NCI-H748 (cell line): Measurements from ENCODE around the gene ZNF362.

ENCODE experiments used
- DNase-seq: peaks from one replicate; lab custom pipeline; 2025; ENCODE audit not compliant: unreplicated experiment; lab: John Stamatoyannopoulos, UW

ZNF362 gene

DNA sequence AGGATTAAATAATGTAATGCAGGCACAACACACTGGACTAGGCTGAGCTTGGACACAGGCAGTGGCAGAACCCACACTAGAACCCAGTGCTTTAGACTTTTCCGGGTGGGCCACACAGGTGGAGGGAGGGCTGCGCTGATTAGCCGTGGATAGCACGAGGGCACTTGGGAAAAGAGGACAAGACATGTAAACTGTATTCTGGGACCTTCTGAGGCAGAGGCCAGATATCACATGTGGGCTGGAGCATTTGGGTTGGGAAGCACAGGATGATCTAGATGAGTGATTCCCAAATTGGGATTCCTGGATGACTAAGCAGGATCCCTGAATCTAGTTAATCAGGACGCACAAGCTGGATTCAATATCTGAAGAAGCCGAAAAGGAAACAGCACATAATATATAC, 84.9 kb downstream of the ZNF362 start:
- no peak for DNase-seq

DNA sequence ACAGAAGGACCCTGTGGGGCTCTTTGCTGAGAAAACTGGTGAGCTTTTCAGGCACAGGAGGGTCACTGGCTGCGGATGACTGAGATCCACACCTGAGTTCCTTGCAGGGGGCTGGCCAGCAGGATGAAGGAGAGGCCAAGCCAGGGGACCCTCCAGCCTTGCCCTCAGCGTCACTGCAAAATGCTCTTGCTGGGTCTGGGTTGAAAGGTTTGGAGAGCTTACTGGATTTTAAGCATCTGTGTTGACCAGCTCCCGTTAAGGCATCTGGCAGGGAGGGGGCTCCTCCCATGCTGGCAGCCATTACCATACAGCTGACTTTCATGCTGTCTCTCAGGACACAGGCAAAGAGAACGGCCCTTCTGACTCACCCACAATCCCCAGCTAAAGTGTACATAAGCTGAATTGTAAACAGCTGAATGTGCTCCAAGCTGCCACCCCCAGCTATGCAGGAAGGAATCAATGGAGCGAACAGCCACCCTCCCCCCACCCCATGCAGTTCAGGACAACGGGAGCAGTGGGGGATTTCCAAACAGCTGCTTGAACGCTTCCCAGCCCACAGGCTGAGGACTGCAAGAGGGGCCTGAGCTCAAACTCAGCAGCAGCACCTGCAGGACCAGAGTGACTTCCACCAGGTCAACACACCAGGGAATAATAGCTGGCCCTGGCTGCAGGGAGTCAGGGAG, 85.9 kb downstream of the ZNF362 start:
- DNase-seq: peak; percentile 96

DNA sequence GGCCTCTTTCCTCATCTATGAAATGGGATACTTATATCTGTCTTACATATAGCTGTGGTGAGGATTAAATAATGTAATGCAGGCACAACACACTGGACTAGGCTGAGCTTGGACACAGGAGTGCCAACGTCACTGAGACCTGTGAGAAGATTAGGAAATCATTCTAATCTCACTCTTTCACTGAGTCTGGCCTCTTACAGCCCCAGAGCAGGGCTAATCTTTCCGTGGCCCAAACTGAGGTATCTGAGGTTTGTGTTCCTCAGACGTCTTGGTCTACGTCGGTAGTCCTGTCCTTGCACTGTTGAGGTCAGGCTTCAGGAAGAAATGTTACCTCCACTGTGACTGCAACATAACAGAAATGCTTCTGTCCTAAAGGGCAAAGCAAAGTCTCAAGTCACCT, 87.2 kb downstream of the ZNF362 start:
- DNase-seq: no peak

DNA sequence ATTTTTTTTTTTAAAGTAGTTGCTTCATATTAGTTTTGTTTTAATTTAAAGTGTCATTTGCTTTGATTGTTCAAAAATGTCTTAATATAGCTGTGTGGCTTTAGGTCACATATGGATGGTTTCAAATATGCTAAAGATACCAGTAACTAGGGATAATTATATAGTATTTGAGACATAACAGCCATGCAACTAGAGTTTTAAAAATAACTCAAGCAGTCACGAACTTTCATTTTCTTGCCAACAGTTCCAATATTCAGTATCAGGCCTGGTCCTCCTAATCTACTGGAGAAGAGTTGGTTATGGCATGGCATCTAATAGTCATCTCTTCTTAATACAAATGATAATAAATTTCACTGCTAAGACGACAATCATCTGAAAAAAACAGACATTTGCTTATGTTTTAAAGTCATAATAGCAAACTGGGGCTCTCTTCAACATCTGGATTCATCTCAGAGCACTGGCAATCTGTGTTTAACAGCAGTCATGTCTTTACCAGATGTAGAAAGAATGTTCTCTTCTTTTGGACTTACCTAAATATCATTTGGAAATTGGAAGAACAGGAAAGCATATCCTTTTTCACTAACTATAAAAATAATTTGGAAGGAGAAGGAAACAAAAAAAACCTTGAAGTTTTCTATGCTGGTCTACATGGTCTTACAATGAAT, 88.7 kb downstream of the ZNF362 start:
- no peak for DNase-seq

DNA sequence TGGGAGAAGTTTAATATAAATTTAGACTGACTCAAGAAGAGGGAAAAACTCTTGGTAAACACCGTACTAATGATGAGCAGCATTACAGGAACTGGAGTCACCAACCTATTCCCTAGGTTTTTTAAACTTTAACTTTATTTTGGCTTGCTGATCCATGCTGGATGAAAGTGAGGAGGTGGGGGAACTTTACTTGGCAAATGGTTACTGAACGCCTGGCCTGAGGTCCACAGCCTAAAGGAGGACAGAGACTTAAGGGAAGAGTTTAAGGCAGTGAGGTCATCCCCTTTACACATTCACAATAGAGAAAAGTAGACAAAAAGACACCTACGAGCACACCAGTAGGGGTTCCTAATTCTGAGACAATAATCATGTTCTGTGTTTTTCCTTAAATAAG, 90.2 kb downstream of the ZNF362 start:
- no peak for DNase-seq

DNA sequence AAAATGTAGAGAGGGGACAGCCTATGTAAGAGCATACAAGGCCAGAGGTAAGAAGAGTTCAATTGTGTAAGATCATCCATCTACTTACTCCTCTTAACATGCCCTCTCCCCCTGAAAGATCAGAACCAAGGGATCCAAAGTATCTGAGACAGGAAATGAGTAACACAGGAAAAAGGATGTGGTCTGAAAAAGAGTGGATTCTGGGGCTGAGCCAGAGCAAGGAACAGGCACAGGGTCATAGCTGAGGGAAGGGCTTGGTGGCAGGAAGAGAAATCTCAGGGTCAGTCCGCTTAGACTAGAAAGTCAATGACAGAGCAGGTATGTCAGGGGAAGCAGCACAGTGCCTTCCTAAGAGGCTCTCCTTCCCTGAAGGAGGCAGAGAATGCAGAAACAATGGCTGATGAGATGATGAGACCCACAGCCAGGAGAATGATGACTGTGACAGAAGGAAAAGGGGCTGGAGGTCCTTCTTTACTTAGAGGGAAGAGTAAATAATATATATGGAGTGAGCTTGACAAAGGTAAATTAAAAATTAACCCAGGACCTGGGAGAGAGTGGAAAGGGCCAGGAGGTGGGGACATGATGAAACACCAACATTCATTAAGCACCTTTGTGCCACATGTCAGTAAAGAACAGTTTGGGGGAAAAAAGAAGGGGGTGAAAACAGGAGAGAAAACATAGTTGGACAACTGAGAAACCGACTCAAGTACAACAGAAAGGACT, 90.8 kb downstream of the ZNF362 start:
- DNase-seq: no peak

DNA sequence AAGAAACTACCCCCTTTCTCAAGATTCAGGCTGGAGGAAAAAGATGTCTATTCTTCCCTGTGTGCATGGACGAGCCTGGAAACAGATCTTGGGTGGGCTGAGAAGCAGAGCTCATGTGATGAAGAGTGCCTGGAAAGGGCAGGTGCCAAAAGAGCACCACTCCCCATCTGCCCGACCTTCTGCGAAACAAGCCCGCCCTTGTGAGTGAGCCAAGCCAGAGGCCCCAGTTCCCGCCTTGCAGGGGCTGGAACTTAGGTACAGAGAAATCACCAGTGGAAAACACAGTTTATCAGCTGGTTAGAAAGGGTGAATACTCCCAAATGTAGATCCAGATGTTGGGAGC, 91.3 kb downstream of the ZNF362 start:
- peak; percentile 15 for DNase-seq

DNA sequence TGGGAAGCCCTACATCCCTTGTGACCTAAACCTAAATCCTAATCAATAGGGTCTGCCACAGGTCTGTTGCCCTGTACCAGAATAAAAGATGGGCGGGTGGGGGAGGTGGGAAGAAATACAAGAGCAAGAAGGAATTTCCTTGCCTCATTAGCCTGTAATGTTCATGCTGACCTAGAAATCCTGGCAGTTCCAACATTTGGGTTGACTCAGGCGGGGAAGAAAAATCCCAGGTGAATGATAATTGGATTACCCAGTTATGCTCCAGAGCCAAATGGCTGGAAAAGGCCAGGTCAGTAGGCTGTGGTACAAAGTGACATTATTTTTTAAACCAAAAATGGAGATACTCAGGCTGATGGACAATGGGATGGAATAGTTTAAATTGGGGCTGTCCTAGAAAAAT, 91.9 kb downstream of the ZNF362 start:
- no peak for DNase-seq

DNA sequence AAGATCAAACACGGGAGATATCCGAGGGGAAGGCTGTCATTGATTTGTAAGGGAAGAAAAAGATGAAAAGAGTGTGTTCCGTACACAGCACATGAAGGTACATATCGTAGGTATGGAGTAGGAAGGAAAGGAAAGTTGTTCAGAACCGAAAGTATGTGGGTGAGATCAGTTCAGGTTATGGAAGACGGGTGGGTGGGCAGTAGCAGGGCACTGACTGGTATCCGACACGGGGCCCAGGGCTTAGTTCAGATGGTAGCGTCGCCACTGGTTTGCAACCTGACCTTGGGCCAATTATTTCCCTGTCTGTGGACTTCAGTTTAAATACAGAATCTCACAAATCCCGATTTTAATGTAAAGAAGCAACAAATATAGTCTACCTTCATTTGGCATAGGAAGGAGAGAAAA, 92.4 kb downstream of the ZNF362 start:
- DNase-seq: no peak

DNA sequence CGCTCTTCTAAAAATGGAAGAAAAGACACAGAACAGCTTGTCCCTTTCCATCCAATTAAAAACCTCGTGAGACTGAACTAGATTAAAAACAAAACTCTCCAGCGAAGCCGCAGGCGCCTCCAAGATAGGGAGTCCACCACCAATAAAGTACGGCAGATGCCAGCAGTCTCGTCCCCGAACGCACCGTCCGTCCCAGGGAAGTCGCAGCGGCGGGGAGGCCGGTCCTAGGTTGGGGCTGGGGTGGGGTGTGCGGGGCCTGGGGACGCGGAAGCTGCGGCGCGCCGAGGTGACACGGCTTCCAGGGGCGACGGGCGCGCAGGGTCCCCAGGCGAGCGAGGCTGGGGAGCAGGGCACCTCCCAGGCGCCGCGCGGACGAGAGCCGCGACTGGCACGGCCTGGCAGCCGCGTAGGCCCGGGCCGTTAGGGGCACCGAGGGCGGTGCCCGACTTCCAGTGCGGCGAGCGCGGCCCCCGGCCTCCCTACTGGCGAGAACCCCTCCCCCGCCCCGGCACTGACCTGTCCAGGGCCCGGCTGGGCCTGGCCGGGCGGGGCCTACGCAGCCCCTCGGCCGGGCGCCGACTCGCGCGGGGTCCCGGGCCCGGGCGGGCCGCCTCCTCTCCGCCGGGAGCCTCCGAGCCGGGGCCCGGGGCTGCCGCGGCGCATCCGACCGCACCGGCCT, 92.9 kb downstream of the ZNF362 start:
- DNase-seq: peak; percentile 48

DNA sequence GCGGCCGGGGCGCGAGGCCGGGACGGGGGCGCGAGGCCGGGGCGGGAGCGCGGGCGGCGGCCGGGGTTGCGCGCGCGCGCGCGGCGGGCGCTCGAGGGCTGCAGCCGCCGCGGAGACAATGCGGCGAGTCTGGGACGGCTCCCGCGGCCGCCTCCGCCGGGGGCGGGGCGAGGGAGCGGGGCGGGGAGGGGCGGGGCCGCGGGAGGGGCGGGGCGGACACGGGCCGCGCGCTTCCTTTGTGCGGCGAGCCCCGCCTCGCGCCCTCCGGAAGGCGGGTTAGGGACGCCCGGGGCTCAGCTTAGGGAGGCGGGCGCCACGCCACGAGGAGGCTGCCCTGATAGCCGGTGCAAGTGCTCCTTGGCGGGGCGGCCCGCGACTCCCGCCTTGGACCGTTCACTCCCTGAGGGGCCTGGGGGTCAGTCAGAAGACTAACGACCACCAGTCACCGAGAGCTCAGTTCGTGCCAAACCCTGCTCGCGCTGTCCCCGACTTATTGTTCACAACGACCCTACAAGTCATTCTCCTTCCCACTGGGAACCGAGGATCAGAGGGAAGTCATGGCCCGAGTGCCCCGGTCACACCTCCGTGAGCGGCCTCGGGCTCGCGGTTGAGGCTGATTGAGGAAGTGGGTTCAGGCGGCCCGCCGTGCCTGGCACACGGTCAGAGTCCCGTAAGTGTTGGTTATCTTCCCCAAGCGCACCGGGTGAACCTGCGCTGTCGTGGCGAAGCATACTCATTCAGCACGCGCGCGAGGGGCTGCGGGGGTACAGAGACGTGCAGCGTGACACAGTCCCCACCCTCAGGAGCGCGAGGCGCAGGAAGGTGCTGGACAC, 93.7 kb downstream of the ZNF362 start:
- peak; percentile 87 for DNase-seq
